Naive thymus-derived CD4-positive, alpha-beta T cell (primary cell): ENCODE measurements around the gene CRYBB2. TPM values are rescaled to one million over a fixed set of nuclear protein-coding genes. Genes with fewer than 3 reads are reported as not detected.

Source experiments
- ATAC-seq: fragments of 150-1000 bp; cut with Tn5 transposase; 2 replicates; pipeline ENCODE4 v1.10.0; 2021; ENCODE audit warnings: mild to moderate bottlenecking, moderate library complexity
- CTCF ChIA-PET: fragments of 350-600 bp; sonication (Branson Sonifier 250); formaldehyde crosslinking; loops from one replicate; lab custom pipeline; 2021; ENCODE audit warnings: antibody characterized with exemption; lab: Charles Lee
- POLR2A ChIA-PET: fragments of 350-600 bp; sonication (Branson Sonifier 250); formaldehyde crosslinking; loops from one replicate; lab custom pipeline; 2021; ENCODE audit warnings: antibody characterized with exemption, inconsistent platforms; lab: Charles Lee
- DNase-seq, 9 donors: peaks; one replicate each; pipeline versions ENCODE4 v3.0.0 to v3.0.0-alpha.2; 2020 to 2022; ENCODE audit warnings: mixed read lengths in 1 of 9
- H3K27ac ChIP-seq: one replicate; pipeline ENCODE4 v1.7.0; 2013; ENCODE audit warnings: mild to moderate bottlenecking, low read depth, low read length, moderate library complexity
- H3K27me3 ChIP-seq, 2 donors: one replicate each; pipeline ENCODE4 v1.7.0; 2013; ENCODE audit warnings: low read length in 2 of 2, mild to moderate bottlenecking in 2 of 2, moderate library complexity in 2 of 2; ENCODE audit not compliant: control insufficient read depth in 2 of 2, insufficient read depth in 2 of 2
- H3K36me3 ChIP-seq, 3 experiments: 1 replicate in 2 of 3; 2 replicates in 1 of 3; pipeline ENCODE4 v1.7.0; 2013; ENCODE audit warnings: low read length in 3 of 3, mild to moderate bottlenecking in 3 of 3, moderate library complexity in 1 of 3; ENCODE audit not compliant: insufficient read depth in 3 of 3, control insufficient read depth in 2 of 3
- H3K4me1 ChIP-seq, 2 donors: one replicate each; pipeline ENCODE4 v1.7.0; 2013; ENCODE audit warnings: low read length in 2 of 2, mild to moderate bottlenecking in 2 of 2, moderate library complexity in 1 of 2; ENCODE audit not compliant: control insufficient read depth in 2 of 2, insufficient read depth in 2 of 2
- H3K4me3 ChIP-seq: 2 replicates; pipeline ENCODE4 v1.7.0; 2013; ENCODE audit warnings: mild to moderate bottlenecking, low read length
- H3K9me3 ChIP-seq, 3 experiments: 1 replicate in 2 of 3; 2 replicates in 1 of 3; pipeline ENCODE4 v1.7.0; 2013; ENCODE audit warnings: low read length in 3 of 3; ENCODE audit not compliant: control insufficient read depth in 2 of 3
- H3K27ac Mint-ChIP-seq, 9 donors: one replicate each; pipeline ENCODE4 v1.8.0; 2020 to 2022; ENCODE audit warnings: mixed read lengths in 9 of 9, mild to moderate bottlenecking in 8 of 9, moderate library complexity in 5 of 9, inconsistent platforms in 2 of 9
- H3K27me3 Mint-ChIP-seq, 5 donors: one replicate each; pipeline ENCODE4 v1.8.0; 2021 to 2022; ENCODE audit warnings: mixed read lengths in 5 of 5, mild to moderate bottlenecking in 1 of 5
- H3K36me3 Mint-ChIP-seq, 5 donors: one replicate each; pipeline ENCODE4 v1.8.0; 2020 to 2022; ENCODE audit warnings: mixed read lengths in 5 of 5, mild to moderate bottlenecking in 3 of 5, inconsistent platforms in 1 of 5
- H3K4me1 Mint-ChIP-seq, 7 donors: one replicate each; pipeline ENCODE4 v1.8.0; 2020 to 2022; ENCODE audit warnings: mixed read lengths in 7 of 7, mild to moderate bottlenecking in 3 of 7, inconsistent platforms in 1 of 7
- H3K4me3 Mint-ChIP-seq, 10 donors: one replicate each; pipeline ENCODE4 v1.8.0; 2020 to 2022; ENCODE audit warnings: mild to moderate bottlenecking in 10 of 10, mixed read lengths in 10 of 10, moderate library complexity in 6 of 10, inconsistent platforms in 2 of 10
- H3K9me3 Mint-ChIP-seq, 11 donors: one replicate each; pipeline ENCODE4 v1.8.0; 2020 to 2022; ENCODE audit warnings: mixed read lengths in 11 of 11, mild to moderate bottlenecking in 4 of 11, inconsistent platforms in 1 of 11, moderate library complexity in 1 of 11
- intact Hi-C, 2 donors: fragments of 100-400 bp; cut with micrococcal nuclease; formaldehyde crosslinking; loops; one replicate each; pipeline ENCODE4 v1.15.1; 2023
- polyA plus RNA-seq, 2 donors: library from polyadenylated mRNA; unstranded; fragments of 300-500 nt; fragmentation: Illumina TruSeq; gene quantifications; one replicate each; pipeline ENCODE4 v1.2.3, GENCODE V29; 2021
- total RNA-seq, 6 experiments: library from RNA in 5 of 6; stranded (reverse) in 5 of 6; gene quantifications; 1 replicate in 5 of 6; 2 replicates in 1 of 6; pipeline ENCODE4 v1.2.3 and lab custom pipeline; 2021 to 2026

The CRYBB2 gene
- total and polyA plus RNA-seq, 7 experiments from 2014 or later, result not detected

DNA sequence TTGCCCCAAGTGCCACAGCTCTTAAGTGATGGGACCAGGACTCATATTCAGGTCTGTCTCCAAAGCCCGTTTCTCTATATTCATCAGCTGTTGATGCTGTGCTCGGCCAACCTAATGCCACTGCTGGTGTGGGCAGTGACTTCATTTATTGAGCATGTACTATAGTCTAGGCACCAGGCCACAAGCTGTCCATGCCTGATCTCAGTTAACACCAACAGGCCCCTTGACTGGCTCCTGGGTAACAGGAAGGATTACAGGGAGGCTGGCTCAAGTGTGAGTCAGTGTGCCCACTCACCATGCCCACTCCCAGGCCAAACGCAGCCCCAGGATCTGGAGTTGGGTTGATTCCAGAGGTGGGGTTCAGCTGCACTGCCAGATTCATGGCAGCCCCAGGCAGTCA lies 8.6 kb upstream of the CRYBB2 start:
- Histone ChIP-seq H3K27ac (no peak overlapping the region), H3K4me3 (no peak overlapping the region), H3K9me3 (no peaks in the 10 kb centered on the region), H3K36me3 (no peaks in the 10 kb centered on the region), H3K4me1 (no peaks in the 10 kb centered on the region), H3K27me3 (peaks cover 0 to 2% of the 10 kb centered on the region in 2 donors)
- no peaks in the 10 kb centered on the region for H3K36me3 Mint-ChIP-seq
- ATAC-seq (no peak), DNase-seq (no peak)
- peaks cover 3 to 15% (median 7%) of the 10 kb centered on the region in 5 donors for H3K27me3 Mint-ChIP-seq
- no peak overlapping the region for H3K27ac Mint-ChIP-seq
- no peak overlapping the region for H3K4me3 Mint-ChIP-seq
- H3K4me1 Mint-ChIP-seq, result no peaks in the 10 kb centered on the region
- ChIA-PET CTCF (interaction anchor here (1.3 kb wide), 1 partner anchor 9 kb away, joined by 11 read pairs; no protein-coding TSS in a partner anchor), POLR2A (no interaction called here)
- peaks cover 0 to 9% (median 3%) of the 10 kb centered on the region in 11 donors for H3K9me3 Mint-ChIP-seq
- intact Hi-C loops, result no loop called here

DNA sequence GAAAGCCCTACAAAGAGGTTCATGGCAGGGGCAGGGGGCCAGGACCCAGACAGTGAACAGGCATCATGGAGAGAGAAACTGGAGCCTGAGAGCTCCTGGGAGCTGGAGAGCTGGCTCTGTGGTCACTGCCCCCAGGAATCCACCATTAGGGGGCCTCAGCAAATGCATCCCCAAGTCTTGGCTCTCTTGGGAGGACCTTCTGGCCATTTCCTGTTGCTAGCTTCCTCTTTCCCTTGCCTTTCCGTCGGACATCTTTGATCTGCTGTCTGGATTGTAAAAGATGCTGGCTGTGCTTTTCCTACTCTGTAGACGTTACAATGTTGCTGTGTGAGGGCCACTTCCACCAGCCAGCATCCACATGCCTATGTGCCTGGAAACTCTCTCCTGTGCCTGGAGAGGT lies 7.1 kb upstream of the CRYBB2 start:
- no peak overlapping the region for H3K4me3 Mint-ChIP-seq
- no peaks in the 10 kb centered on the region for H3K36me3 Mint-ChIP-seq
- Histone ChIP-seq H3K27me3 (peaks cover 0 to 2% of the 10 kb centered on the region in 2 donors), H3K36me3 (no peaks in the 10 kb centered on the region), H3K4me1 (no peaks in the 10 kb centered on the region), H3K27ac (no peak overlapping the region), H3K9me3 (no peaks in the 10 kb centered on the region), H3K4me3 (no peak overlapping the region)
- no peaks in the 10 kb centered on the region for H3K4me1 Mint-ChIP-seq
- intact Hi-C loops, result no loop called here
- ATAC-seq (no peak), DNase-seq (no peak)
- peaks cover 0 to 9% (median 3%) of the 10 kb centered on the region in 11 donors for H3K9me3 Mint-ChIP-seq
- ChIA-PET POLR2A (no interaction called here), CTCF (interaction anchor here (0.6 to 1.4 kb wide), 3 partner anchors 8 to 11 kb away, joined by 3 read pairs; no protein-coding TSS in a partner anchor)
- no peak overlapping the region for H3K27ac Mint-ChIP-seq
- peaks cover 7 to 17% (median 15%) of the 10 kb centered on the region in 5 donors for H3K27me3 Mint-ChIP-seq

DNA sequence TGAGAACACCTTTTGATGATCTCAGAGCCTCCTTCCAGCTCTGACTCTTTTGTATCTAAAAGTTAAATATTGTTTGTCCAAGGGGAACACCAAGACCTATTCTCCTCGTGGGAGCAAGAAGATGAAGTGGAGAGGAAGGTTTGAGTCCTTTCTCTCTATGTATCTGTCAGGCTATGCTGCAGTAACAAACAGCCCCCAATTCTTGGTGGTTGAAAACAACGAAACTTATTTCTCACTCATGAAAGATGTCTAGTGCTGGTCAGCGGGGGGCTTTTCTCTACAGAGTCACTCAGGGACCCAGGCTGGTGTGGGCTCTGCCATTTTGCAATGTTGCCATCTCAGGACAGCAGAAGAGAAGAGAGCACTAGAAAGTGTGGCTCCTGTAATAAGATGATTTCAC lies 6.2 kb upstream of the CRYBB2 start:
- ChIA-PET CTCF (interaction anchor here (0.6 to 1.4 kb wide), 2 partner anchors 10 to 12 kb away, joined by 3 read pairs; no protein-coding TSS in a partner anchor), POLR2A (no interaction called here)
- Mint-ChIP-seq H3K4me1 (no peaks in the 10 kb centered on the region), H3K4me3 (no peak overlapping the region), H3K9me3 (peaks cover 0 to 9% (median 3%) of the 10 kb centered on the region in 11 donors), H3K27ac (no peak overlapping the region), H3K27me3 (peaks cover 7 to 26% (median 19%) of the 10 kb centered on the region in 5 donors), H3K36me3 (no peaks in the 10 kb centered on the region)
- Histone ChIP-seq H3K36me3 (no peaks in the 10 kb centered on the region), H3K4me3 (no peak overlapping the region), H3K9me3 (no peaks in the 10 kb centered on the region), H3K27me3 (peaks cover 0 to 2% of the 10 kb centered on the region in 2 donors), H3K27ac (no peak overlapping the region), H3K4me1 (no peaks in the 10 kb centered on the region)
- no peak for DNase-seq
- no peak for ATAC-seq
- intact Hi-C loops, result no loop called here

DNA sequence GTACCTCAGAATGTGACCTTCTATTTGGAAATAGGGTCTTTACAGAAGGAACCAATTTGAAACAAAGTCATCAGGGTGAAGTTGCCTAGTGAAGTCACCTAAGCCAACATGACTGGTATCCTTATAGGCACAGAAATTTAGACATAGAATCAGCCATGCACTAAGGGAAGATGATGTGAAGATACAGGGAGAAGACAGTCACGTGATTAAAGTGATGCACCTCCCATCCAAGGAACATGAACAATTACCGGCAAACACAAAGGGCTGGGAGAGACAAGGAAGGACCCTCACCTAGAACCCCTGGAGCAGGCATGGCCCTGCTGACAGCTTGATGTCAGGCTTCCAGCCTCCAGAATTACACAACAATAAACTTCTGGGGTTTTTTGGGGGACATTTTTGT lies 3.2 kb upstream of the CRYBB2 start:
- Mint-ChIP-seq H3K9me3 (peaks cover 0 to 9% (median 3%) of the 10 kb centered on the region in 11 donors), H3K4me3 (no peak overlapping the region), H3K27me3 (peaks cover 7 to 40% (median 19%) of the 10 kb centered on the region in 5 donors), H3K27ac (no peak overlapping the region), H3K4me1 (no peaks in the 10 kb centered on the region), H3K36me3 (no peaks in the 10 kb centered on the region)
- intact Hi-C loops, result no loop called here
- no peak for ATAC-seq
- Histone ChIP-seq H3K4me3 (no peak overlapping the region), H3K27ac (no peak overlapping the region), H3K4me1 (no peaks in the 10 kb centered on the region), H3K9me3 (no peaks in the 10 kb centered on the region), H3K27me3 (peaks cover 0 to 2% of the 10 kb centered on the region in 2 donors), H3K36me3 (no peaks in the 10 kb centered on the region)
- ChIA-PET CTCF (no interaction called here), POLR2A (no interaction called here)
- no peak for DNase-seq

DNA sequence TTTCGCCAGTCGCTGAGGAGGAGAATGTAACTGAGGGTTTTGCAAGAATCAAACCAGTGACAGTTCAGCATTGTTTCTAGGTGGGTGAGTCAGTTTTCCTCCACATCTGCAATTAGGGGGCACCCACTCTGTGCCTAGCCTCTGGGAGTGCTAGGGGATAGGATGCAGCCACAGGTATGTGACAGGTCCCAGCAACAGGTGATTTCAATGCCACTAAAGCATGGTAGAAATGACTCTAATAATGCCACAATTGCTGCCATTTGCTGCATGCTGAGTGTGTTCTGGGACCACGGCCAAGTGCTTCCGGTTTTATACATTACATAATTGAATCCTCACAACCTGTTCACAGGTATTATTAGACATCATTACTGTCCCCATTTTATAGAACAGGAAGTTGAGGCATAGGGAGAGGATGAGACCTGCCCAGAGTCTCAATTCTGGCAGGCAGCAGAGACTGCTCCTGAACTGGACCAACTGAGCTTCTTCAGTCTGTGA lies 556 bp downstream of the CRYBB2 start:
- Histone ChIP-seq H3K4me1 (no peaks in the 10 kb centered on the region), H3K27ac (no peak overlapping the region), H3K4me3 (no peak overlapping the region), H3K36me3 (no peaks in the 10 kb centered on the region), H3K9me3 (no peaks in the 10 kb centered on the region), H3K27me3 (no peaks in the 10 kb centered on the region)
- no peak overlapping the region for H3K27ac Mint-ChIP-seq
- H3K4me3 Mint-ChIP-seq, result no peak overlapping the region
- DNase-seq, result no peak
- no peaks in the 10 kb centered on the region for H3K36me3 Mint-ChIP-seq
- ChIA-PET POLR2A (no interaction called here), CTCF (interaction anchor here (0.6 kb wide), 1 partner anchor 8 kb away, joined by 3 read pairs; no protein-coding TSS in a partner anchor)
- no peak for ATAC-seq
- peaks cover 0 to 3% (median 0%) of the 10 kb centered on the region in 11 donors for H3K9me3 Mint-ChIP-seq
- no peaks in the 10 kb centered on the region for H3K4me1 Mint-ChIP-seq
- intact Hi-C loops, result no loop called here
- H3K27me3 Mint-ChIP-seq, result peaks cover 0 to 35% (median 28%) of the 10 kb centered on the region in 5 donors

DNA sequence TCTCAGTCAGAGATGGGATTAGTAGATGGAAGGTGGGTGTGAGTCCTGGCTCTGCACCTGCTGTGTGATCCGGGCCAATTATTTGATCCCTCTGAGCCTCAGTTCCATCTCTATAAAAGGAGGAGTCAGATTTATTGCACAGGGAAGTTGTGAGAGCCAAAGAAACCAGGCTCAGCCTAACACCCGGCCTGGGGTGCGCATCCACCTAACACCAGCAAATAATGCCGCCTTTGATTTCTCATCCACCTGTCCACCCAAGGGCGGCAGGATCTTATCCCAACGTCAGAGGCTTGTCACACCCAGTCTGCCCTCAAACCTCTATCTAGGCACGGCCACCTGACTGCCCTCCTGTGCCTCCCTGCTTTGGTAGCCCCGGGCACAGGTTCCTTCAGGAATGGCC lies 2.4 kb downstream of the CRYBB2 start:
- no peaks in the 10 kb centered on the region for H3K9me3 ChIP-seq
- no peak overlapping the region for H3K4me3 ChIP-seq
- Mint-ChIP-seq H3K9me3 (no peaks in the 10 kb centered on the region), H3K36me3 (no peaks in the 10 kb centered on the region), H3K4me3 (no peak overlapping the region), H3K4me1 (no peaks in the 10 kb centered on the region), H3K27ac (no peak overlapping the region), H3K27me3 (peaks cover 0 to 35% (median 16%) of the 10 kb centered on the region in 5 donors)
- POLR2A ChIA-PET, result no interaction called here
- intact Hi-C loops, result no loop called here
- CTCF ChIA-PET, result no interaction called here
- no peaks in the 10 kb centered on the region for H3K36me3 ChIP-seq
- H3K27ac ChIP-seq, result no peak overlapping the region
- ATAC-seq, result no peak
- no peak for DNase-seq
- H3K27me3 ChIP-seq, result no peaks in the 10 kb centered on the region
- no peaks in the 10 kb centered on the region for H3K4me1 ChIP-seq

DNA sequence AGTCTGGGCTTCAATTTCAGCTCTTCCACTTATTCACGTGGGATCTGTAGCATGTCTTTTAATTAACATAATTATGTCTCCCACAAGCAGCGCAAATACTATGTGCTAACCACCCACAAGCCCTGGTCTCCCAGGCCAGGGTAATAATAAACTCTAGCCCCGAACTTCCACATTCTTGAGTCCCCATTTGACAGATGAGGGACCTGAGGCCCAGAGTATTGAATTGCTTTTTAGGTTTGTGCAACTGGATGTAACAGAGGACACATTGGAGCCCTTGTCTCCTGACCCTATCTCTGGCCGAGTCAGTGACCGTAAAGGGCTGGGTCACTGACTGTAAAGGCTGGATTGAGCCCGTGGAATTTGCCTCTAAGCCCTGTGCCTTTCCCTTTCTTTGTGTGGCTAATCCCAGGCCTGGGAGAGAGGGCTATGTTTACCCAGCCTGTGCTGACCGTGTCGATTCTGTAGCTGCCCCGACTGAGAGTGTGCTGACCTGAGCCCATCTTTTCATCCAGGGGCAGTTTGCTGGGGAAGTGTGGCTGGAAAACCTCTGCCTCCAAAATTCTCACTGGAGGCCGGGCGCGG lies 3.9 kb downstream of the CRYBB2 start:
- H3K27me3 ChIP-seq, result no peaks in the 10 kb centered on the region
- Mint-ChIP-seq H3K27ac (no peak overlapping the region), H3K27me3 (peaks cover 0 to 24% (median 9%) of the 10 kb centered on the region in 5 donors), H3K4me3 (no peak overlapping the region), H3K9me3 (no peaks in the 10 kb centered on the region), H3K36me3 (no peaks in the 10 kb centered on the region), H3K4me1 (no peaks in the 10 kb centered on the region)
- H3K27ac ChIP-seq, result no peak overlapping the region
- H3K4me3 ChIP-seq, result no peak overlapping the region
- ChIA-PET POLR2A (no interaction called here), CTCF (no interaction called here)
- H3K36me3 ChIP-seq, result no peaks in the 10 kb centered on the region
- H3K9me3 ChIP-seq, result no peaks in the 10 kb centered on the region
- no peaks in the 10 kb centered on the region for H3K4me1 ChIP-seq
- intact Hi-C loops, result no loop called here
- DNase-seq (no peak), ATAC-seq (no peak)
